Measurements from ENCODE around the gene EBNA1BP2.
A peak's percentile ranks its signal among the peaks of the same experiment; 100 is the strongest.
"Not testable (repeated sequence)": the region's sequence is repeated elsewhere in the genome, so short reads cannot be mapped to it uniquely, and the experiment has no call there.

EBNA1BP2 gene

DNA sequence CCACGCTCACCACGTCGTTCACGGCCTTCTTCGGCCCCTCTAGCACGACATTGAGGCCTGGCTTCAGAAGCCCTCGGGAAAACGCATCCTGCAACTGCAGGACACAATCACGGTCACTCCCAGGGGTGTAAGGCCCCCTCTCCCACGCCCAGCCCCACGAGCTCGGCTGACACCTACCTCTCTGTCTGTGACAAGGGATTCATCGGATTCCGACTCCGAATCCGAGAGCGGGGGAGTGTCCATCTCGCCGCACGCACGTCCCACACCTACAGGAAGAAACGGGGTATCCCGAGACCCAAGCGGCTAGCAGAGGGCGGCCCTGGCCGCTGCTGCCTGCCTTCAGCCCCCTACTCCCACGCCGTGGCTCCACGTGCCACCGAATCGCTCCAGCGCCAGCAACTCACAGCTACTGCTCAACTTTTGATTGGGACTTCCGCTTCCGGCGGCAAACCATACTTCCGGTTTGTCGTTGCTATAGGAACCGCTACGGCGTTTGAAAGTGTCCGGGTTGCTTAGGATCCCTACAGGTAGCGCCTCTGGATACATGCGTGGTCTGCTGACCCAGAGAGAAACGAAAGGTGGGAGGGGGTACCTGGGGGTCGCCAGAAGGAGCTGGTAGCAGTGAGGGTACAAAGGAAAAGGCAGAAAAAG lies at the start of gene EBNA1BP2, which contains the start of gene CFAP57:
EBNA1BP2 (minus strand) TSS at position 415 of the 651 bp plus-strand sequence; CDS start at position 243, 172 bp downstream.
CFAP57 (plus strand) TSS at position 455 of the 651 bp plus-strand sequence. CDS start 424 bp downstream, outside the sequence.
- Histone ChIP-seq H3K27ac (ENCODE audit: low read length) (peak within 1 kb of the TSS; percentile 42), H3K9me3 (ENCODE audit: control insufficient read depth, low read depth, low read length) (no peaks in the 10 kb centered on the region), H3K4me1 (ENCODE audit: control insufficient read depth, low read depth, low read length) (peaks cover 6% of the 10 kb centered on the region), H3K4me3 (ENCODE audit: low read length) (peak within 1 kb of the TSS; percentile 91), H3K9ac (ENCODE audit: low read length) (peak within 1 kb of the TSS; percentile 65), H3K27me3 (ENCODE audit: control insufficient read depth, insufficient read depth, low read length) (peaks cover 15% of the 10 kb centered on the region), H3K36me3 (ENCODE audit: control insufficient read depth, low read depth, low read length) (peaks cover 30% of the 10 kb centered on the region)

GRCh38 chr1:43221797-43222196 lies 49.7 kb upstream of the EBNA1BP2 start:
- Histone ChIP-seq H3K27ac (ENCODE audit: low read length) (no peak overlapping the region), H3K27me3 (ENCODE audit: control insufficient read depth, insufficient read depth, low read length) (no peaks in the 10 kb centered on the region), H3K9ac (ENCODE audit: low read length) (no peak overlapping the region), H3K4me1 (ENCODE audit: control insufficient read depth, low read depth, low read length) (no peaks in the 10 kb centered on the region), H3K4me3 (ENCODE audit: low read length) (no peak overlapping the region), H3K9me3 (ENCODE audit: control insufficient read depth, low read depth, low read length) (no peaks in the 10 kb centered on the region), H3K36me3 (ENCODE audit: control insufficient read depth, low read depth, low read length) (no peaks in the 10 kb centered on the region)

- Histone ChIP-seq H3K36me3 (ENCODE audit: control insufficient read depth, low read depth, low read length) (no peaks in the 10 kb centered on the region), H3K9ac (ENCODE audit: low read length) (no peak overlapping the region), H3K4me1 (ENCODE audit: control insufficient read depth, low read depth, low read length) (no peaks in the 10 kb centered on the region), H3K4me3 (ENCODE audit: low read length) (no peak overlapping the region), H3K9me3 (ENCODE audit: control insufficient read depth, low read depth, low read length) (no peaks in the 10 kb centered on the region), H3K27me3 (ENCODE audit: control insufficient read depth, insufficient read depth, low read length) (no peaks in the 10 kb centered on the region), H3K27ac (ENCODE audit: low read length) (no peak overlapping the region)
Observed at GRCh38 chr1:43220905-43221778, 49.1 kb upstream of the EBNA1BP2 start.

DNA sequence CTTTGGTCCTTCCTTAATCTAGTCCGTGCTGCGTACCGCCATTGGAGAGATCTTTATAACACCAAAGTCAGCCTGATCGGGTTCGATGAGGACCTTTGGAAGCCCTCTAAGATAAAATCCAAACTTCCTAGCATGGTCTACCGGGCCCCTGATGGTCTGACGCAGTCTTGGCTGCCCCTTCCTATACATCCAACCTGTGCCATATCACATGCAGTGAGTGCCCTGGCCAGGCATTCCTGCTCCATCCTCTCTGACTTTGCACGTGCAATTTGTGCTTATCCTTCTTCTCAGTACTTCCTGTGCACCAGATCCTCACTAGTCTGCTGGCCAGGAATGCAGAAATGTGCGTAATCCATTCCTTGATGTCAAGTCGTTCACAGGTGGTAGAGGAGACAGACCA lies 45.7 kb upstream of the EBNA1BP2 start:
- Histone ChIP-seq H3K36me3 (ENCODE audit: control insufficient read depth, low read depth, low read length) (no peaks in the 10 kb centered on the region), H3K9ac (ENCODE audit: low read length) (no peak overlapping the region), H3K27me3 (ENCODE audit: control insufficient read depth, insufficient read depth, low read length) (no peaks in the 10 kb centered on the region), H3K4me3 (ENCODE audit: low read length) (no peak overlapping the region), H3K9me3 (ENCODE audit: control insufficient read depth, low read depth, low read length) (no peaks in the 10 kb centered on the region), H3K27ac (ENCODE audit: low read length) (no peak overlapping the region), H3K4me1 (ENCODE audit: control insufficient read depth, low read depth, low read length) (no peaks in the 10 kb centered on the region)

GRCh38 chr1:43214501-43215444 lies 42.7 kb upstream of the EBNA1BP2 start:
- Histone ChIP-seq H3K27ac (ENCODE audit: low read length) (no peak overlapping the region), H3K27me3 (ENCODE audit: control insufficient read depth, insufficient read depth, low read length) (no peaks in the 10 kb centered on the region), H3K4me1 (ENCODE audit: control insufficient read depth, low read depth, low read length) (no peaks in the 10 kb centered on the region), H3K9me3 (ENCODE audit: control insufficient read depth, low read depth, low read length) (no peaks in the 10 kb centered on the region), H3K9ac (ENCODE audit: low read length) (no peak overlapping the region), H3K4me3 (ENCODE audit: low read length) (no peak overlapping the region), H3K36me3 (ENCODE audit: control insufficient read depth, low read depth, low read length) (no peaks in the 10 kb centered on the region)

DNA sequence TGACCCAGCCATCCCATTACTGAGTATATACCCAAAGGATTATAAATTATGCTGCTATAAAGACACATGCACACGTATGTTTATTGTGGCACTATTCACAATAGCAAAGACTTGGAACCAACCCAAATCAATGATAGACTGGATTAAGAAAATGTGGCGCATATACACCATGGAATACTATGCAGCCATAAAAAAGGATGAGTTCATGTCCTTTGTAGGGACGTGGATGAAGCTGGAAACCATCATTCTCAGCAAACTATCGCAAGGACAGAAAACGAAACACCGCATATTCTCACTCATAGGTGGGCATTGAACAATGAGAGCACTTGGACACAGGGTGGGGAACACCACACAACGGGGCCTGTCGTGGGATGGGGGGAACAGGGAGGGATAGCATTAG lies 36.2 kb upstream of the EBNA1BP2 start:
- H3K36me3 ChIP-seq (ENCODE audit: control insufficient read depth, low read depth, low read length); H3K27me3 ChIP-seq (ENCODE audit: control insufficient read depth, insufficient read depth, low read length): not testable (repeated sequence)
- H3K4me1 ChIP-seq (ENCODE audit: control insufficient read depth, low read depth, low read length): peaks cover 13% of the 10 kb centered on the region

DNA sequence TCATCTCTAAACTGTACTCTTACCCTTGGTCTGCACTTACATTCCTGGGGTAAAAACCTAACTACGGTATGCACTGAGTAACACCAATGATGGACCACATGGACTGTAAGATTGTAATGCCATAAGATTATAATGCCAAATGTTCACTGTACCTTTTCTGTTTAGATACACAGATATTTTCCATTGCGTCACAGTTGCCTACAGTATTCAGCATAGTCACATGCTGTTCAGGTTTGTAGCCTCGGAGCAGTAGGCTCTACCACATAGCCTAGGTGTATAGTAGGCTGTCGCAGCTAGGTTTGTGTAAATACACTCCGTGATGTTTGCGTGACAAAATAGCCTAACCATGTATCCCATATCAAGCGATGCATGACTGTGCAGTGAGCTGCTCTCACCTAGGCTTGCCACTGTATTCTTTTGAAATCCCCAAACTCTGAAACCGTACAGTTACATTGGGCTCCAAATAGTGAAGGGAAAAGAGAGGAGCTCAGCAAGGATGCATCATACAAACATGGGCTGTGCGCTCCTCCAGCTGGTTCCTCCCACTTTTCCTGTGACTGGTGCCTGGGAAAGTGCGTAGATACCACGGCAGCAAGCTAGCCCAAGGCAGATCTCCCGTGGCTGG lies 35.3 kb upstream of the EBNA1BP2 start:
- no peaks in the 10 kb centered on the region for H3K36me3 ChIP-seq (ENCODE audit: control insufficient read depth, low read depth, low read length)
- H3K4me3 ChIP-seq (ENCODE audit: low read length): no peak overlapping the region
- no peaks in the 10 kb centered on the region for H3K9me3 ChIP-seq (ENCODE audit: control insufficient read depth, low read depth, low read length)
- peak overlapping the region; percentile 38 for H3K27ac ChIP-seq (ENCODE audit: low read length)
- no peaks in the 10 kb centered on the region for H3K27me3 ChIP-seq (ENCODE audit: control insufficient read depth, insufficient read depth, low read length)
- no peak overlapping the region for H3K9ac ChIP-seq (ENCODE audit: low read length)
- H3K4me1 ChIP-seq (ENCODE audit: control insufficient read depth, low read depth, low read length): peaks cover 13% of the 10 kb centered on the region

More for the DNA sequence above, 36.2 kb upstream of the EBNA1BP2 start:
- not testable (repeated sequence) for H3K4me3 ChIP-seq (ENCODE audit: low read length); H3K9ac ChIP-seq (ENCODE audit: low read length); H3K27ac ChIP-seq (ENCODE audit: low read length); H3K9me3 ChIP-seq (ENCODE audit: control insufficient read depth, low read depth, low read length)

DNA sequence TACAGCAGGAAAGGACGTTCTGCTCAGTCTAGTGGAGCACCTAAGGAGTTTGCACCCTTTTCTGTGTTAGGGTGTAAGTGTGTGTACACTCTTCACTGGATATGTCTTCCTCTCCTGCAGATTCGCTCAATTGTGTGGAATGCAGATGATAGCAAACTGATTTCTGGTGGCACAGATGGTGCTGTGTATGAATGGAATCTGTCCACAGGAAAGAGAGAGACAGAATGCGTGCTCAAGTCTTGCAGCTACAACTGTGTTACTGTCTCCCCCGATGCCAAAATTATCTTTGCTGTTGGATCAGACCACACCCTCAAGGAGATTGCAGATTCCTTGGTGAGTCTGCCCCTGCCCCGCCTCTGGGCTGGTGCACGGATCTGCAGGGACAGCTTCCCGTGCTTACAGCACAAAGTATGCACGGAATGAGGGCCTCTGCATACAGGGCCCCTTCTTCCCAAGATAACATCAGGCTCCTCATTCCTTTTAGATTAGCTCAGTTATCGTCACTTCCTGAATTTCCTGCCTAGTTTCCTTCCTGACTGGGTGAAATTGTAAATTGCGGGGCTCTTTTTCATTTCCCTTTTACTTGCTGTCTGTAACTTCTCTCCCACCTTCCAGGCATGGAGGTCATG lies 34.6 kb upstream of the EBNA1BP2 start:
- Histone ChIP-seq H3K9ac (ENCODE audit: low read length) (no peak overlapping the region), H3K27ac (ENCODE audit: low read length) (no peak overlapping the region)

DNA sequence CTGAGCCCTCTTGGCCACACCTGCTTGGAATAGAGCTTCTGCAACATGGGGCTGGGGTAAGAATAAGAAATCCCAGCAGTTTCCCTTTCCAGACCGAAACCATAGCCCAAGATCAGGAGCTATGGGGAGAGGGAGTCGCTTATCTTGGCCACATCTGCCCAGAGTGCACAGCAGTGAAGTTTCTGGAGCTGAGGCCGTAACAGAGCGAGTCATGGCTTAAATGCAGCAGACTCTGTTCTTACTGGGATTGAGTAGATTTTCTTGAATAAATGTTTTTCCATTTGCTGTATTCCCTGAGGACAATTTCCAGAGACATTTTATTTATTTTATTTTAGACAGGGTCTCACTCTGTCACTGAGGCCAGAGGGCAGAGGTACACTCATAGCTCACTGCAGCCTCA lies 33.6 kb upstream of the EBNA1BP2 start:
- H3K36me3 ChIP-seq (ENCODE audit: control insufficient read depth, low read depth, low read length): no peaks in the 10 kb centered on the region
- no peaks in the 10 kb centered on the region for H3K9me3 ChIP-seq (ENCODE audit: control insufficient read depth, low read depth, low read length)
- H3K9ac ChIP-seq (ENCODE audit: low read length): no peak overlapping the region
- H3K27ac ChIP-seq (ENCODE audit: low read length): no peak overlapping the region
- no peak overlapping the region for H3K4me3 ChIP-seq (ENCODE audit: low read length)
- peaks cover 13% of the 10 kb centered on the region for H3K4me1 ChIP-seq (ENCODE audit: control insufficient read depth, low read depth, low read length)
- no peaks in the 10 kb centered on the region for H3K27me3 ChIP-seq (ENCODE audit: control insufficient read depth, insufficient read depth, low read length)

More for the DNA sequence above, 34.6 kb upstream of the EBNA1BP2 start:
- Histone ChIP-seq H3K27me3 (ENCODE audit: control insufficient read depth, insufficient read depth, low read length) (no peaks in the 10 kb centered on the region), H3K36me3 (ENCODE audit: control insufficient read depth, low read depth, low read length) (no peaks in the 10 kb centered on the region), H3K4me3 (ENCODE audit: low read length) (peak overlapping the region; percentile 2), H3K4me1 (ENCODE audit: control insufficient read depth, low read depth, low read length) (peaks cover 13% of the 10 kb centered on the region), H3K9me3 (ENCODE audit: control insufficient read depth, low read depth, low read length) (no peaks in the 10 kb centered on the region)

- Histone ChIP-seq H3K9me3 (ENCODE audit: control insufficient read depth, low read depth, low read length) (no peaks in the 10 kb centered on the region), H3K9ac (ENCODE audit: low read length) (no peak overlapping the region), H3K4me3 (ENCODE audit: low read length) (no peak overlapping the region), H3K4me1 (ENCODE audit: control insufficient read depth, low read depth, low read length) (peaks cover 13% of the 10 kb centered on the region), H3K27ac (ENCODE audit: low read length) (no peak overlapping the region), H3K36me3 (ENCODE audit: control insufficient read depth, low read depth, low read length) (no peaks in the 10 kb centered on the region), H3K27me3 (ENCODE audit: control insufficient read depth, insufficient read depth, low read length) (no peaks in the 10 kb centered on the region)
Observed at GRCh38 chr1:43204394-43204793, 32.3 kb upstream of the EBNA1BP2 start.

All from iPS-18a (cell line).